HUES48 (cell line): ENCODE results near the gene SLCO2A1.

ENCODE experiments used
- H3K27ac ChIP-seq: one replicate; pipeline ENCODE4 v1.7.0; 2013; ENCODE audit warnings: low read depth, low read length, inconsistent platforms
- H3K27me3 ChIP-seq: 2 replicates; pipeline ENCODE4 v1.6.1; 2013; ENCODE audit warnings: mild to moderate bottlenecking, low read length; ENCODE audit not compliant: control insufficient read depth, insufficient read depth
- H3K36me3 ChIP-seq: 2 replicates; pipeline ENCODE4 v1.6.1; 2013; ENCODE audit warnings: low read length; ENCODE audit not compliant: control insufficient read depth, insufficient read depth
- H3K4me1 ChIP-seq: 2 replicates; pipeline ENCODE4 v1.6.1; 2013; ENCODE audit warnings: mild to moderate bottlenecking, low read length; ENCODE audit not compliant: control insufficient read depth, insufficient read depth
- H3K4me3 ChIP-seq: 2 replicates; pipeline ENCODE4 v1.5.1; 2013; ENCODE audit warnings: mild to moderate bottlenecking, low read depth, low read length
- H3K9ac ChIP-seq: 2 replicates; pipeline ENCODE4 v1.6.1; 2013; ENCODE audit warnings: mild to moderate bottlenecking, low read depth, low read length, moderate library complexity
- H3K9me3 ChIP-seq: 2 replicates; pipeline ENCODE4 v1.6.1; 2013; ENCODE audit warnings: low read length; ENCODE audit not compliant: control insufficient read depth, insufficient read depth

The SLCO2A1 gene

DNA sequence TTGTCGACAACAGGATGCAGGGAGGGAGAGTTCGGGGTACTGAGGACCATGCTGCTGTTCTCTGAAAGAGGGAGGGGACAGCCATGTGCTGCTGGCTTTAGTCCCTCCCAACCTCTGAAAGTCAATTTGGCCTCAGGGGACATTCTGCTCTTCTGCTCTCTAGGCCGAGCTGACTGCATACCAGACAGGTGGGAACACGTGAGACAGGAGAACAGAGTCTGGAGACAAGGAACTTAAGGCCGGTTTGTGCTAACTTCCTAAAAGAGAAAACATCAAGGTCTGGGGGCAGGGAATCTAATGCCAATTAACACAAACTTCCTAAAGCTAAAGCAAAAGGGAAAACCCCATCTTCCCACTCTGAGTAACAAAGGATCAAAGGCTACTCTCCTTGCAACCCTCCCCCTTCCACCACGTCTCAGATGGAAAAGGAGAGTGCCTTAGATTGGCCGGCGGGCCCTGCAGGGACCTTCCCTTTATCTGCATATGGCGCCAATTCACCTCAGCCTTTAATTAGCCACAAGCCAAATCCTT, 41.0 kb downstream of the SLCO2A1 start:
- peaks cover 8% of the 10 kb centered on the region; the same call in 1 of the 2 replicates for H3K27me3 ChIP-seq
- peaks cover 29% of the 10 kb centered on the region for H3K4me1 ChIP-seq
- H3K36me3 ChIP-seq = no peaks in the 10 kb centered on the region
- no peak overlapping the region for H3K9ac ChIP-seq
- H3K9me3 ChIP-seq = no peaks in the 10 kb centered on the region
- H3K27ac ChIP-seq = peak overlapping the region; percentile 71
- no peak overlapping the region for H3K4me3 ChIP-seq

DNA sequence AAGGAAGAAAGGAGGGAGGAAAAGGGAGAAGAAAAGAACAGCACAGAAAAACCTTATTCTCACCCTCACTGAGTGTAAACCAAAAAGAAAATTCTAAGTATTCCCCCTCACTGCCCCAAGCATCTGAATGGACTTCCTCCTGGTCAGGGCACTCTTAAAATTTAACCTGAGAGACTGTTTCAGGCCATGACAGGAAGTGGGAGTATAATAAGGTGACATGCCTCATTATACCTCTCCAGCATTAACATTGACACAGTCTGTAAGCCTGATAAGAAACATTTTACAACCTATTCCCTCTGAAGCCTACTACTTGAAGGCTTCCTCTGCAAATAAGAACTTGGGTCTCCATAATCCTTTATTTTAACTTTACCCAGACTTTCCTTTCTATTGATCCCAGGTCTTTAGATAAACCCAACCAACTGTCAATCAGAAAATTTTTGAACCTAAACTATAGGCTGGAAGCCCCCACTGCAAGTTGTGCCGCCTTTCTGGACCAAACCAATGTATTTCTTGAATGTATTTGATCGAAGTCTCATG, 41.7 kb downstream of the SLCO2A1 start:
- Histone ChIP-seq H3K4me1 (peaks cover 29% of the 10 kb centered on the region), H3K27ac (peak overlapping the region; percentile 71), H3K27me3 (peaks cover 8% of the 10 kb centered on the region; the same call in 1 of the 2 replicates), H3K9me3 (no peaks in the 10 kb centered on the region), H3K9ac (no peak overlapping the region), H3K36me3 (no peaks in the 10 kb centered on the region), H3K4me3 (no peak overlapping the region)

DNA sequence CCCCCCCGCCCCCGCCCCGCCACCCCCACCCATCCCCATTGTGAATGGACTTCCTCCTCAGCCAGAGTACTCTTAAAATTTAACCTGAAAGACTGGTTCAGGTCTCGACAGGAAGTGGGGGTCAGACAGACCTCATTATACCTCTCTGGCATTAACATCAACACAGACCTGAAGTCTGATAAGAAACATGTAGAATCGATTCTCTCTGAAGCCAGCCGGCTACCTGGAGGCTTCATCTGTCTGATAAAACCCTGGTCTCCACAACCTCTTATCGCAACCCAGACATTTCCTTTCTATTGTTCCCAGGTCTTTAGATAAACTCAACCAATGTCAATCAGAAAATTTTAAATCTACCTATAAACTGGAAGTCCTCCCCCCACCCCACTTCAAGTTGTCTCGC, 42.6 kb downstream of the SLCO2A1 start:
- H3K4me1 ChIP-seq = peaks cover 29% of the 10 kb centered on the region
- H3K9me3 ChIP-seq = no peaks in the 10 kb centered on the region
- no peak overlapping the region for H3K9ac ChIP-seq
- peaks cover 8% of the 10 kb centered on the region; the same call in 1 of the 2 replicates for H3K27me3 ChIP-seq
- H3K4me3 ChIP-seq = no peak overlapping the region
- H3K27ac ChIP-seq = peak overlapping the region; percentile 56
- no peaks in the 10 kb centered on the region for H3K36me3 ChIP-seq

DNA sequence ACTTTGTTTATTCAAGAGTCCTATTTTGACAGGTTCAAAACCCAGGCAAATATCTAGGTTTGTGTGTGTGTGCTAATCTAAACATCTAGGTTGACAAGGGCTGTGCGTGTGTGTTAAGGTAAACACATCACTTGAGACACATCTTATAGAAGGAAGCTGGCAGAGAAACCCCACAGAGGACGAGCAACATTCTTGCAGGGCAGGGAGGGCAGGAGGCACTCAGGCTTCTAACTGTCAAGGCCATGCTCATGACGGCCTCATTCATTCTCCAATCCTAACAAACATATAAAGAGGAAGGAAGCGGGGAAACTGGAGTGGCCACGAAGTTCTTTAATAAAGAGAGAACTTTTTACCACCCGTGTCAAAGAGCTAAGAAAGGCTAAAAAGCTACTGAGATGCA, 43.4 kb downstream of the SLCO2A1 start:
- H3K4me3 ChIP-seq = no peak overlapping the region
- peak overlapping the region; percentile 19 for H3K27ac ChIP-seq
- peaks cover 8% of the 10 kb centered on the region; the same call in 1 of the 2 replicates for H3K27me3 ChIP-seq
- H3K4me1 ChIP-seq = peaks cover 29% of the 10 kb centered on the region
- no peaks in the 10 kb centered on the region for H3K9me3 ChIP-seq
- no peak overlapping the region for H3K9ac ChIP-seq
- H3K36me3 ChIP-seq = no peaks in the 10 kb centered on the region

DNA sequence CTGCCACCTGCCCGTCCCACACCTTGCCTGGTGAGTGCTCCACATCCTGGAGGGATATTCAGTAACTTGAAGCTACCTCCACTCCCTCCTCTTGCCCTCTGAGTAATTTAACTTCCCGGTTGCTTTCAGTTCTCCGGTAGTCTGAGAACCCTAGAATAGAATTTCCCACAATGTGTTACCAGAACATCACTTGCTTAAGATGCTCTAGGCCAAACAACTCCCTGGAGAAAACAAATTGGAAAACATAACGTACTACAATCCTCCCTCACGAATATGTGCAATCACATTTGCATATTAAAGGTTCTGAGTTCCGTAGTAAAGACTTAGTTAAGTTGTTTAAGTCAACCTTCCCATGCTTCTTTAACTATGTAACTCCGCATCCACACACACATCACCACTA, 44.8 kb downstream of the SLCO2A1 start:
- Histone ChIP-seq H3K4me1 (peaks cover 29% of the 10 kb centered on the region), H3K9ac (no peak overlapping the region), H3K36me3 (no peaks in the 10 kb centered on the region), H3K27me3 (peaks cover 8% of the 10 kb centered on the region; the same call in 1 of the 2 replicates), H3K27ac (no peak overlapping the region), H3K9me3 (no peaks in the 10 kb centered on the region), H3K4me3 (no peak overlapping the region)

DNA sequence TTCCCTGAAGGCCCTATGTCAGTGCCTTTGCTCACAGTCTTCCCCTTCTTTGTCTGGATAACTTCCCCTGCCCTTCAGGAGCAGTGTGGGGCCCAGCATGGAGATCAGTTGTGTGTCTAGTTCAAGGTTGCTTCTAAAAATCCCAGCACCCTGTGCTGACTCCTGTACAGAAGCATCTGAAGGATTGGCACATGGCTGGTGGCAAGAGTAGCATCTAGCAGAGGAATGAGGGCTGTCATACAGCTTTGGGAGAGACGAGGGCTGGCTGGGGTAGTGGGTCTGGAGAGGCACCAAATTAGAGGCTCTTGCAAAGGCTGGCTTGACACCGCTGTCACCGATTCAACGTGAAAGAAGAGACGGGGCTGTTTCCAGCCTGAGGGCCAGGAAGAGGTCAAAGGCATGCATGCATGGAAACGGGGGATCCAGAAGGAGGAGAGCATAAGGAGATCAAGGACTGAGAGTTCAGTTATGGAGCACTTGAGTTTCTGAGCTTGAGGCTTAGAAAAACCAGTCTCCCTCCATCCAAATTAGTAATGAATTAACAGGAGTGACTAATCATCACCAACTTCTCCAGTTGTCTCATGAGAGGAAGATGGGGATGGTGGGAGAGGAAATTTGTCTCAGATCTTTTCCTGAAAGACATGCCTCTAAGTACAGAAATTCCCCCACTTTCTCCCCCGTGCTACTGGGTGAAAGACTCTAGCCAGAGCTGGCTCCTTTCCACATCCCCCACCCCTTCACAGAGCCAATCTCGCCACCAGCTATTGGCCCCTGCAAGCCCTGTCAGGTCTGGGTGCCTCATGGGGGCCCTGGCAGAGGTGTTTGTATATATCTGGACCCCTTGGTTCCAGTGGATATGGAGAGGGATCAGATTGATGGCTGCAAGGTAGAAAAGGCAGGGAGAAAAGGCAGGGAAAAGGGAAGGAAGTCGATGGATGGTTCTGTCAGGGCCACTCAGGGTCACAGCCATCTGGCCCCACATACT, 45.9 kb downstream of the SLCO2A1 start:
- no peaks in the 10 kb centered on the region for H3K36me3 ChIP-seq
- H3K27ac ChIP-seq = no peak overlapping the region
- no peak overlapping the region for H3K4me3 ChIP-seq
- H3K9ac ChIP-seq = no peak overlapping the region
- peaks cover 22% of the 10 kb centered on the region for H3K4me1 ChIP-seq
- no peaks in the 10 kb centered on the region for H3K9me3 ChIP-seq
- peaks cover 8% of the 10 kb centered on the region; the same call in 1 of the 2 replicates for H3K27me3 ChIP-seq

DNA sequence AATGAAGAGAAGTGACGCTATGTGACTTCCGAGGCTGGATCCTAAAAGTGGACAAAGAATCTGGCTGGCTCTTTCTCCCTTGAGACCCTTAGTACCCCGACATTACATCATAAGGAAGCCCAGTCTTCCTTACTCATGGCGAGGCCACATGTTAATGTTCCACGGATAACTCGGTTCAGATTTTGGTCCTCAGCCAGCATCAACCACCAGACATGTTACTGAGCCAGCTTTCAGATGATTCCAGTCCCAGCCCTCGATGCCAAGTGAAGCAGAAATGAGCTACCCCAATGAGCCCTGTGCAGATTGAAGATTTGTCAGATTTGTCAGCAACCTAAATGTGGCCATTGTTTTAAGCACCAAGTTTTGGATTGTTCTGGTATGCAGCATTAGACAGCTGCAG, 46.6 kb downstream of the SLCO2A1 start:
- H3K9ac ChIP-seq = no peak overlapping the region
- no peak overlapping the region for H3K27ac ChIP-seq
- 0 out of 2 replicates have a peak, but pooled peaks cover 4% of the 10 kb centered on the region for H3K27me3 ChIP-seq
- H3K36me3 ChIP-seq = no peaks in the 10 kb centered on the region
- no peaks in the 10 kb centered on the region for H3K9me3 ChIP-seq
- H3K4me1 ChIP-seq = peaks cover 15% of the 10 kb centered on the region
- no peak overlapping the region for H3K4me3 ChIP-seq

DNA sequence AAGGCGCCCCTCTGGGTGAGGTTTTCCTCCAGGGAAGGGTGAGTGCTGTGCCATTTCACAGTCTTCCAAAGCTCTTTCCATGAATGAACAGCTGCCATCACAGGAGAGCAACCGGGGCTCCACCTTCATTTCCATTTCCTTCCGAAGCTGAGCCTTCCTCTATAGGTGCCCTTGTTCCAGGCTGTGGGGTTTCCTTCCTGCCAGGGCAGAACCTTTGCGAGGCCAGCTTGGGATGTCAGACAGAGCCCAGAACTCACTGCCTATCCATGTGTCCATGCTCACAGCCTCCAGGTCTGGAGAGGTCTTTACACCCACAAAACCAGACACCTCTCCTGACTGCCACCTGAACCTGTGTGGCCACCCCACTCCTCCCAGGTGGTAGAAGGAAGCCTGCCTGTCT, 49.2 kb downstream of the SLCO2A1 start:
- Histone ChIP-seq H3K9me3 (no peaks in the 10 kb centered on the region), H3K9ac (no peak overlapping the region), H3K27ac (no peak overlapping the region), H3K4me3 (no peak overlapping the region), H3K27me3 (no peaks in the 10 kb centered on the region), H3K36me3 (no peaks in the 10 kb centered on the region), H3K4me1 (no peaks in the 10 kb centered on the region)

DNA sequence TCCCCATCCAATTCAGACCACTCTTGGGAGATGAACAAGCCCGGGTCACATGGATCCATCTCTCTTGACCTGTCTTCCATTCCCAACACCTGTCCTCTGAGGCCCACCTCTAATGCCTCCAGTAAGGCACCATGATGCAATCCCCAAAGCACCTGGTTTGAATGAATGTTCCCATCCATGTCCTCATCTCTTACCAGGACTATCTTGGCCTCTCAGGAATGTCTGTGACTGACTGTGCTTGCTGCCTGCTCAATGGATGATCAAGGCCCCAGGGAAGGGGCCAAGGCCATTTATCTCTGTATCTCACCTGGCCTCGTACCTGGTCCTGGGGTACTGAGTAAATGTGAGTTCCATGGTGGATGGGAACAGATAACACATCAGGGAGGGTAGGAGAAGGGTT, 49.7 kb downstream of the SLCO2A1 start:
- Histone ChIP-seq H3K9me3 (no peaks in the 10 kb centered on the region), H3K9ac (no peak overlapping the region), H3K27ac (no peak overlapping the region), H3K36me3 (no peaks in the 10 kb centered on the region), H3K4me1 (no peaks in the 10 kb centered on the region), H3K27me3 (no peaks in the 10 kb centered on the region), H3K4me3 (no peak overlapping the region)

DNA sequence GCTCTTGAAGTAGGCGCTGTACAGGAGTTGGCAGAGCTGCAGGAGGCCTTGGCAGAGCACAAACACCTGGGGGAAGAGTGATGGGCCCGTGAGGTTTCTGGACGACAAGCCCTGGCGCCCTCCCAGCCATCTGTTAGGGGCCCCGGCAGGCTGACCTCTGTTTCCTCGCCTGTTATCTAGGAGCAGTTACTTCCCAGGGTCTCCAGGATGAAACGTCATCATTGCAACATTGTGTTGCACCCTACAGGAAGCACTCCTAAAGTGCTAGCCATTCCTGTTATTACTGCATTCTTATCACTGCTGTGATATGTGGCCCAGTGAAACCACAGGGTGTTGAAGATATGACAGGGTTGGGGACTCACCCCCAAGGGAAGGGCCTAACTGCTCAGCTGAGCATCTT, 50.2 kb downstream of the SLCO2A1 start:
- H3K36me3 ChIP-seq = no peaks in the 10 kb centered on the region
- H3K9me3 ChIP-seq = no peaks in the 10 kb centered on the region
- no peaks in the 10 kb centered on the region for H3K4me1 ChIP-seq
- H3K9ac ChIP-seq = no peak overlapping the region
- no peak overlapping the region for H3K27ac ChIP-seq
- H3K4me3 ChIP-seq = no peak overlapping the region
- no peaks in the 10 kb centered on the region for H3K27me3 ChIP-seq

DNA sequence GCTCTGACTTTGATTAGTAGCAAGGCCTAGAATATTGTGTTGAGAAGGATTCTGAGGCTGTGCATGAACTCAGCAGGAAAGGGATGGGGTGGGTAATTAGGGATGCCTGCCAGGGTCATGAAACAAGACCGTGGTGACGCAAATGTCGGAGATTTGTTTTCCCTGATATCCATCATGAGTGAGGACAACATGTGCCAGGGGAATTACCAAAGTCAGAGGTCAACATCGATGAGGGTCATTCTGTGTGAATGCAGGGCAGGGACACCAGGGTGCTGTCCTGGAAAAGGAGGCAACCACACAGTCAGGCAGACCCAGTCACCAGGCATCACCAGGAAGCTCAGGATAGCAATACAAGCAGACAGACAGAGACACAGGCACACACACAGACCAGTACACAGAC, 52.2 kb downstream of the SLCO2A1 start:
- no peaks in the 10 kb centered on the region for H3K4me1 ChIP-seq
- H3K27ac ChIP-seq = no peak overlapping the region
- no peak overlapping the region for H3K4me3 ChIP-seq
- no peak overlapping the region; the same call in 1 of the 2 replicates for H3K9ac ChIP-seq
- H3K9me3 ChIP-seq = no peaks in the 10 kb centered on the region
- H3K36me3 ChIP-seq = no peaks in the 10 kb centered on the region
- no peaks in the 10 kb centered on the region for H3K27me3 ChIP-seq
